GM18507 (cell line): ENCODE results near the gene TRNAU1AP.
"Not testable (repeated sequence)": the region's sequence is repeated elsewhere in the genome, so short reads cannot be mapped to it uniquely, and the experiment has no call there.

ENCODE experiments used
- DNase-seq: peaks from one replicate; pipeline ENCODE4 v3.0.0; 2011; ENCODE audit warnings: low read depth; ENCODE audit not compliant: insufficient read length; ENCODE audit errors: extremely low spot score
- FAIRE-seq: peaks from 2 replicates; lab custom pipeline; 2011; peaks lifted over from hg19 to GRCh38; lab: Jason Lieb, UNC

TRNAU1AP gene

DNA sequence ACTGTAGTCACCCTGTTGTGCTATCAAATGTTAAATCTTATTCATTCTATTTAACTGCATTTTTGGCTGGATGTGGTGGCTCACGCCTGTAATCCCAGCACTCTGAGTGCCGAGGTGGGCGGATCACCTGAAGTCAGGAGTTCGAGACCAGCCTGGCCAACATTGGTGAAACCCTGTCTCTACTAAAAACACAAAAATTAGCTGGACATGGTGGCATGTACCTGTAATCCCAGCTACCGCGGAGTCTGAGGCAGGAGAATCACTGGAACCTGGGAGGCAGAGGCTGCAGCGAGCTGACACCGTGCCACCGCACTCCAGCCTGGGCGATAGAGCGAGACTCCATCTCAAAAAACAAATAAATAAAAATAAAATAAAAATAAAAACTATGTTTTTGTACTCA lies 43.4 kb downstream of the TRNAU1AP start:
- FAIRE-seq = not testable (repeated sequence)

GRCh38 chr1:28601696-28602095 lies 48.8 kb downstream of the TRNAU1AP start:
- FAIRE-seq = peak; percentile 62

More for the DNA sequence above, 43.4 kb downstream of the TRNAU1AP start:
- DNase-seq = not testable (repeated sequence)

DNA sequence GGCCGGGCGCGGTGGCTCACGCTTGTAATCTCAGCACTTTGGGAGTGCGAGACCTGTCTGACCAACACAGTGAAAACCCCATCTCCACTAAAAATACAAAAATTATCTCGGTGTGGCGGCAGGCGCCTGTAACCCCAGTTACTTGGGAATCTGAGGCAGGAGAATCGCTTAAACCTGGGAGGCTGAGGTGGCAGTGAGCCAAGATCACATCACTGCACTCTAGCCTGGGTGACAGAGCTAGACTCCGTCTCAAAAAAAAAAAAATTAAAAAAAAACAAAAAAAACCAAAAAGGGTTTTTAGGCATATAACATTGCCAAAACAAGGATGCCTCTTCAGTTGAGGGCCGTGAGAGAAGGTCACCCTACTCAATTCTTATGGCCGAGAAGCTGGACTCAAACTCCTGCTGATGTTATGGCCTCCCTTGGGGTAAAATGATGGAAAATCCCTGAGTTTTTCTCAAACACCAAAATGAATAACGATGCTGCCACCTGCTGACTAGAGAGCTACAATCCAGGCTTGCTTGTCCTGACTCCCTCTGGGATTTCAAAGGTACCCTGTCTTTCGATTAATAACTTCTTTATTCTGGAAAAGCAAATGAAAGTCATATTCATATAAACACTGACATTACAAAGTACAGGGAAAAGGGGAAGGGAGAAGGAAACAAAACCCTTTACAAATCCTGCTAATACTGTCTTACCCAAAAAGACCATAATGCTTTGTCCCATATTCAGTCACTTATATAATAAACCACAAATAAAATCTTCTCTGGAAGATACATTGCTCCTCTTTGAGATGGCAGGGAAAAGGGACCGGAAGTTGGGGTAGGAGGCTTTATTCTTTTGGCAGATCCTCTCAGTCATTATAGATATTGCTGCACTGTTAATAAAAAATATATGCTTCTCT lies 49.9 kb downstream of the TRNAU1AP start:
- DNase-seq (no peak), FAIRE-seq (peak; percentile 83)

More at GRCh38 chr1:28601696-28602095, 48.8 kb downstream of the TRNAU1AP start:
- DNase-seq = no peak

DNA sequence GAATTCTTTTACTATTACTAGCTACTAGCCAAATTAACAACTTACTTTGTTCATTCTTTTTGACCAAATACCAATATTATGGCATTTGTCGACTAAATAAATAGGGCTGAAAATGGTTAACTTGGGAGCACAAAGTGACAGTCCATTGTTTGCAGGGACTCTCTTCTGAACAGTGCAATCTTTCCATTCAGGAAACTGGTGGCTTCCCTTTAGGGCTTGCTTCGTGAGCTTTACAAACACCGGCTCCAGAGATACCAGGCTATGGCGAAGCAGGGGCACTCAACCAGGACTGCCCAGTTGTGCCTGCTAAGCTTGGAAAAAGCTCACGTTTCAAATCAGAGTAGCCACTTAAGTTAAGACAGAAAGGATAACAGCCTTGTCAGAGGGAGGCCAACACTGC lies 51.5 kb downstream of the TRNAU1AP start:
- FAIRE-seq (no peak), DNase-seq (no peak)

DNA sequence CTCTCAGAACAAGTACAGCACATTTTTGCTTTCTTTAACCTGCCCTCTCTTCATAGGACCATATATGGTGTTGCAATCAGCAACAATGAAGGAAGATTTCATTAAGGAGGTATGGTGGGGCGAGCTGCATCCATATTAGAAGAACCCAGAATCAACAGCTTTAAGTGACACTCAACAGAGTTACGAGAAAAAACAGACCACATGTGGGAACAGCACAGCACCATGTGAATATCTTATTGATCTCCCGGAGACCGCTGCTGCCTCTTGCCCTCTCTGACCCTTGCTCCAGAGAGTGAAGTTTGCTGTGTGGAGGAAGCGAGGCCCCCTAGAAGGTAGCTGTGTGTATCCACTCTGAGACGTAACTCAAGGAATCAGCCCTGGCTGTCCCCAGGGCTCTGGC lies 52.1 kb downstream of the TRNAU1AP start:
- FAIRE-seq = no peak
- DNase-seq = no peak

DNA sequence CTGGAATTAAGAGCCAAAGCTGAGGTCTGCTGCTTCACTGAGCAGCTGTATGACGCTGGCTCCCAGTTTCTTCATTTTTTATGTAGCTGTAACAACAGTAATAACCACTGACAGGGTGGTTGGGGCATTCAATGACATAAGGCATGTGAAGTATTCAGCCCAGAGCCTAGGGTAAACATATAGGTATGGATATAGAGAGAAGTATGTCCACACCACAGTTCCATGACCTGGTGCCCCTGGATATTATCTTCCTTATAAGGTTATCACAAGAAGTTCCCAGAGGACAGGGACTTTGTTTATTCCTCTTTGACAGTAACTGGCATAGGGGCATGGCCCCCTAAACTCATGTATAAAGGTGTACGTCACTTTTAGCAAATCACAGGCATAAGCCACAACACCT lies 53.9 kb downstream of the TRNAU1AP start:
- FAIRE-seq = no peak
- DNase-seq = no peak

DNA sequence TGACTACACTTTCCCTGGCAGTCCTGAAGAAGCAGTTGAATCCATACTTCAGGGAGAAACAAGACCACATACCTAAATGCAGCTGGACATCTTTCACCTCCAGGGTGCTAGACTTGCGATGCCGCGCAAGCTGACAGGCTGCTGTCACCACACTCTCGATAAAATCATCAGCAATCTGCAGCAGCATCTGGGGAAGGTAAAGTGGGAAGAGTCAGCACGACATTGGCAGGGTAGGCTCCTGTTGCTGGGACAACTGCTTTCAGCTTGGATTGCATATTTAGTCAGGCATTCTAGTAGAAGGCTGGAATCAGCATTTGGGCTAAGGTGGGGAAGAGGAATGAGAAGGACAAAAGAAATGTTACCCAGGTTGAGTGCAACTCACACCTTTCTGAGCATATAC lies 60.3 kb downstream of the TRNAU1AP start:
- FAIRE-seq (no peak), DNase-seq (no peak)
